ENCODE data around the gene ABCC4. TPM values are rescaled to one million over a fixed set of nuclear protein-coding genes. Genes with fewer than 3 reads are reported as not detected.
A peak's percentile ranks its signal among the peaks of the same experiment; 100 is the strongest.

The ABCC4 gene
- total and polyA plus RNA-seq, 8 donors, result 24.7 to 60.9 (median 43.1) TPM

DNA sequence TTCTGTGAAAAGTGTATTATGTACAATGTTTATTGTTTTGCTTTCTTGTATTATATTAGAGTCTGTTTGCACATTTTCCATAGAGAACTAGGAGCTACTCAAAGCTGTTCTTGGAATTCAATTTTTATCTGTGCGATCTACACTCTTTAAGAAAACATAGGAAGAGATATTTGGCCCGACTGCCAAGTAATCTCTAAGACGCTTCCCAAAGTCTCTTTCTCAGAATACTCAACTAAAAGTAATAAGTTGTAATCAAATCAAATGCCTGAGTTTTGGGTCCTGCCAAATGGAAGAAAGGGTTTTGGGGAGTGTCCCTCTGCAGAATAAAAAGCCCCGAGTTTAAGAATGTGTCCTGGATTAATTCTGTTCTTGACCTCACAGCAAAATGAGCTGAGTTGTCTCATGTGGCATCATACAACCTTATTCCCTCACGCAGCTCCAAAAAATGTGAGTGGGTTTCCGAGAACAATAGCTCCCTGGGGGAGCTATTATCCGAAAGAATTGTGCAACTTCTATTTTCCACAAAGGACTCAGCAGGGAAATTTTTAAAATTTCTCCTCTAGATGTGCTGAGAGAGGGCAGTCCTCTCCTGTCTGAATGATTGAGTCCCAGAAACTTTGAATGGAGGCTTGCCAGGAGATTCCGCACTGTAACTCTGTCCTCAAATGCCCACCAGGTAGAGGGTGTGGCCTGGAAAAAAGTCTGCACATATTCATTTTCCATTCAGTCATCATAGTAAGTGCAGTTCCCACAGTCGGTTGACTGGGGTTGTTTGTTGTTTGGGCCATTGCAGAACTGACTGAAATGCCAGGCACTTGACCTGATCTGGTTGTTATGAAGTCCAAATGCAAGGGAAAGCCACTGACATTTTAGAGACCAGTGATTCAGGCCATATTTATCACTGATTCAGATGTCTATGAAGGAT, 309.0 kb downstream of the ABCC4 start:
- intact Hi-C loops (cut with DNase I), result no loop called here

DNA sequence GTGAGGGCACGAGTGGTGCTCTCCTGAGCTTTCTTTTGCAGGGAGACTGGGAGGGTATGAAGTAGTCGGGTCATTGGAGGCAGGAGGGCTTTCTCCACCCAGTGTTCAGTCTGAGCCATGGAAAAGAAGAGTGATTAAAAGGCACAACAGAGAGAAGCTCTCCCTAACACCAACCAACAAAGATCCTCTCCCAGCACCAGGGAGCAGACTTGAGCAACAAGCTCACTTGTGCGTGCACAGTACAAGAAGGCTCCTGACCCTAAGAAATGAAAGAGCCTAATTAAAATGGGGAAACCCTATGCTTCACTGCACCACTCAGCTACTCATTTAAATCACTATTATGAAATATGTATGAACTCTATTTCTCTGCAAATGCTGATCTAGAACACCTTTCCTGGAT, 312.6 kb downstream of the ABCC4 start:
- no peak overlapping the region for H3K4me3 ChIP-seq
- no peaks in the 10 kb centered on the region for H3K27me3 ChIP-seq
- intact Hi-C loops (cut with DNase I), result no loop called here
- no peaks in the 10 kb centered on the region for H3K9me3 ChIP-seq
- ATAC-seq, result peak; percentile 81
- no peaks in the 10 kb centered on the region for H3K4me1 ChIP-seq
- H3K27ac ChIP-seq, result no peak overlapping the region
- H3K36me3 ChIP-seq, result no peaks in the 10 kb centered on the region
- no peak for DNase-seq
- TF ChIP-seq, protein P1, sequence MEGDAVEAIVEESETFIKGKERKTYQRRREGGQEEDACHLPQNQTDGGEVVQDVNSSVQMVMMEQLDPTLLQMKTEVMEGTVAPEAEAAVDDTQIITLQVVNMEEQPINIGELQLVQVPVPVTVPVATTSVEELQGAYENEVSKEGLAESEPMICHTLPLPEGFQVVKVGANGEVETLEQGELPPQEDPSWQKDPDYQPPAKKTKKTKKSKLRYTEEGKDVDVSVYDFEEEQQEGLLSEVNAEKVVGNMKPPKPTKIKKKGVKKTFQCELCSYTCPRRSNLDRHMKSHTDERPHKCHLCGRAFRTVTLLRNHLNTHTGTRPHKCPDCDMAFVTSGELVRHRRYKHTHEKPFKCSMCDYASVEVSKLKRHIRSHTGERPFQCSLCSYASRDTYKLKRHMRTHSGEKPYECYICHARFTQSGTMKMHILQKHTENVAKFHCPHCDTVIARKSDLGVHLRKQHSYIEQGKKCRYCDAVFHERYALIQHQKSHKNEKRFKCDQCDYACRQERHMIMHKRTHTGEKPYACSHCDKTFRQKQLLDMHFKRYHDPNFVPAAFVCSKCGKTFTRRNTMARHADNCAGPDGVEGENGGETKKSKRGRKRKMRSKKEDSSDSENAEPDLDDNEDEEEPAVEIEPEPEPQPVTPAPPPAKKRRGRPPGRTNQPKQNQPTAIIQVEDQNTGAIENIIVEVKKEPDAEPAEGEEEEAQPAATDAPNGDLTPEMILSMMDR (IDR thresholded peaks at IDR 0.05), result no peak

More for the DNA sequence above, 309.0 kb downstream of the ABCC4 start:
- Histone ChIP-seq H3K27ac (no peak overlapping the region), H3K9me3 (no peaks in the 10 kb centered on the region), H3K27me3 (no peaks in the 10 kb centered on the region), H3K36me3 (no peaks in the 10 kb centered on the region), H3K4me3 (no peak overlapping the region), H3K4me1 (no peaks in the 10 kb centered on the region)
- ATAC-seq (no peak), DNase-seq (no peak)
- TF ChIP-seq, protein P1 (IDR thresholded peaks at IDR 0.05), result no peak

DNA sequence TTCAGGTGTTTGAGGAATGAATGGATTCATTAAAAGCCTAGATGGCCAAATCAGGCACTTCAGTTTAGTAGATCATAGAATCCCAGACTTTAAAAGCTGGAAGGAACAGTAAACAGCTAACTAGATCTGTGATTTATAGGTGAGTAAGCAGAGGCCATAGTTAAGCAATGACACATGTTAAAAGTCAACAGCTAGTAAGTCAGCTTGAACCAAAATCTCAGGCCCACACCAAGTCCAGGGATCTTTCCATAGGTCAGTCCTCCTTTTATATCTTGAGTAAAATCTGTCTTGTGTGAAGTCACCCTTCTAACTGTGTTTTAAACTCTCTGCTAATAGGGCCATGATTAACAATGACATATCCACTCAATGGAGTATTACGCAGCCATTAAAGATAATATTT, 313.4 kb downstream of the ABCC4 start:
- no peak for ATAC-seq
- H3K36me3 ChIP-seq, result no peaks in the 10 kb centered on the region
- no peaks in the 10 kb centered on the region for H3K9me3 ChIP-seq
- H3K4me1 ChIP-seq, result no peaks in the 10 kb centered on the region
- no peak for DNase-seq
- no peaks in the 10 kb centered on the region for H3K27me3 ChIP-seq
- TF ChIP-seq, protein P1 (IDR thresholded peaks at IDR 0.05), result no peak
- intact Hi-C loops (cut with DNase I), result no loop called here
- H3K4me3 ChIP-seq, result no peak overlapping the region
- H3K27ac ChIP-seq, result no peak overlapping the region

DNA sequence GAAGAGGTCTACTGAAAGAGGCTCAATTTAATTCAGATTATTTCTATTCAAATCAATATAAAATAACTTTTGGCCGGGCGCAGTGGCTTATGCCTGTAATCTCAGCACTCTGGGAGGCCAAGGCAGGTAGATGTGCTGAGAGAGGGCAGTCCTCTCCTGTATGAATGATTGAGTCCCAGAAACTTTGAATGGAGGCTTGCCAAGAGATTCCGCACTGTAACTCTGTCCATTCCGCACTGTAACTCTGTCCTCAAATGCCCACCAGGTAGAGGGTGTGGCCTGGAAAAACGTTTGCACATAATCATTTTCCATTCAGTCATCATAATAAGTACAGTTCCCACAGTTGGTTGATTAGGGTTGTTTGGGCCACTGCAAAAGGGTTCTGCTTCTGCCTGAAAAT, 314.2 kb downstream of the ABCC4 start:
- Histone ChIP-seq H3K9me3 (no peaks in the 10 kb centered on the region), H3K4me3 (no peak overlapping the region)
- intact Hi-C loops (cut with DNase I), result no loop called here

DNA sequence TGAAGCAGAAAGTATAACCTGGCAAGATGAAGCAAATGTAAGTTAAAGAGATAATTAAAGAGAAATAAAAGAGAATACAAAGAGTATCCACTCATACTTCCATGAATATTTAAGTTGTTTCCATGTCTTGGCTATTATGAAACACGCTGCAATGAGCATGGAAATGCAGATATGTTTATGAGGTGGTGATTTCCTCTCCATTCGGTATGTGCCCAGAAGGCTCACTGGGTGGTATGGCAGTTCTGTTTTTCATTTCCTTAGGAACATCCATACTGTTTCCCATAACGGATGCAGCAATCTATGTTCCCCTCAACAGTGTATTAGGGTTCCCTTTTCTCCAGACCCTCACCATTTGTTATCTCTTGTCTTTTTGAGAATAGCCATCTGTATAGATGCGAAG, 316.3 kb downstream of the ABCC4 start:
- Histone ChIP-seq H3K4me1 (no peaks in the 10 kb centered on the region), H3K27ac (no peak overlapping the region), H3K36me3 (no peaks in the 10 kb centered on the region), H3K27me3 (no peaks in the 10 kb centered on the region), H3K9me3 (no peaks in the 10 kb centered on the region), H3K4me3 (no peak overlapping the region)
- ATAC-seq, result no peak
- intact Hi-C loops (cut with DNase I), result no loop called here
- TF ChIP-seq, protein P1 (IDR thresholded peaks at IDR 0.05), result no peak
- DNase-seq, result no peak

More for the DNA sequence above, 314.2 kb downstream of the ABCC4 start:
- TF ChIP-seq, protein P1 (IDR thresholded peaks at IDR 0.05), result no peak
- no peaks in the 10 kb centered on the region for H3K4me1 ChIP-seq
- no peak overlapping the region for H3K27ac ChIP-seq
- ATAC-seq, result no peak
- H3K36me3 ChIP-seq, result no peaks in the 10 kb centered on the region
- no peak for DNase-seq
- no peaks in the 10 kb centered on the region for H3K27me3 ChIP-seq

All from left lung (tissue), 10 donors.